ENCODE data around the gene APBA1. TPM values are rescaled to one million over a fixed set of nuclear protein-coding genes. Genes with fewer than 3 reads are reported as not detected.

Gene APBA1
- total and polyA plus RNA-seq, 2 donors (not counting 1 experiment from before 2014, with no cell fraction given): 0.01 to 0.05 TPM

DNA sequence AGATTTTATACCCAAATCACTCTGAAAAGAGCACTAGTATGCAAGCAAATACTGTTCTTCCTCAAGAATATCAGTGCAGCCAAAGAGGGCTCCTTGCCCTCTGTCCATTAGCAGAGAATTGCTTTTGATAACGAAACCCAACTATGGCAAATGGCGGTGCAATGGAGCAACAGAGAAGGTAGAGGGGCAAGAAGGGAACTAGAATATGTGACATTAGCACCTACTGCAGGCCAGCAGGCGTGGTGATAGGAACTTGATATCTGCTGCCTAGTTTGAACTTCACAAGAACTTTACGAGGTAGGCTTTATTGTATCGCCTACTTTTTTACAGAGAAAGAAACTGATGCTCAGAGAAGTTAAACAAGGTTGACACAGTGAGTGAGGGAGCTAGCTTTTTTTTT is 66.1 kb downstream of the APBA1 start:
- H3K4me2 ChIP-seq (replicated peaks; ENCODE audit: low read depth, low read length, poor library complexity, severe bottlenecking): no peak overlapping the region
- ATAC-seq (ENCODE audit: low read depth) (no peak), DNase-seq (no peak)
- no peak overlapping the region for H3K9ac ChIP-seq (ENCODE audit: low read length)
- no peaks in the 10 kb centered on the region for H3K4me1 ChIP-seq (ENCODE audit: control insufficient read depth in 2 of 2, insufficient read depth in 2 of 2, low read length in 2 of 2)
- H3K4me1 Mint-ChIP-seq: no peaks in the 10 kb centered on the region
- H3K4me3 ChIP-seq (ENCODE audit: control extremely low read depth in 1 of 5, extremely low read depth in 1 of 5, insufficient read depth in 1 of 5, low read depth in 2 of 5, low read length in 4 of 5): no peak overlapping the region
- H3K36me3 ChIP-seq (replicated peaks in 1 of 2; ENCODE audit: control extremely low read depth in 1 of 2, control insufficient read depth in 1 of 2, extremely low read depth in 1 of 2, insufficient read depth in 2 of 2, low read length in 1 of 2): no peaks in the 10 kb centered on the region
- peaks cover 4% of the 10 kb centered on the region for H3K27me3 Mint-ChIP-seq
- H4K20me1 ChIP-seq (ENCODE audit: control insufficient read depth, insufficient read depth, low read length, poor library complexity, severe bottlenecking): no peaks in the 10 kb centered on the region
- H3K27me3 ChIP-seq (replicated peaks in 1 of 4; ENCODE audit: control extremely low read depth in 1 of 4, control insufficient read depth in 3 of 4, insufficient read depth in 4 of 4, low read length in 3 of 4): no peaks in the 10 kb centered on the region
- no peak for TF ChIP-seq EZH2 (IDR thresholded peaks at IDR 0.05; ENCODE audit: borderline replicate concordance, insufficient read depth, low read depth, low read length, poor library complexity, severe bottlenecking)
- H3K79me2 ChIP-seq (ENCODE audit: control insufficient read depth, insufficient read depth, low read length): no peaks in the 10 kb centered on the region
- WGBS (ENCODE audit: insufficient coverage): 79% methylated on average over 3 of the region's 5 CpGs
- POLR2A ChIA-PET: no interaction called here
- H3K27ac ChIP-seq (ENCODE audit: low read length in 2 of 2): no peak overlapping the region
- H2AFZ ChIP-seq (ENCODE audit: insufficient read depth, low read depth, low read length, poor library complexity, severe bottlenecking): no peak overlapping the region
- no peaks in the 10 kb centered on the region for H3K9me3 Mint-ChIP-seq (ENCODE audit: insufficient read depth)
- intact Hi-C loops (cut with micrococcal nuclease): no loop called here
- no peak overlapping the region for H3K4me3 Mint-ChIP-seq
- CTCF ChIA-PET: no interaction called here
- H3K27ac Mint-ChIP-seq: no peak overlapping the region
- no peaks in the 10 kb centered on the region for H3K9me3 ChIP-seq (ENCODE audit: control extremely low read depth in 1 of 3, control insufficient read depth in 2 of 3, insufficient read depth in 1 of 3, low read length in 2 of 3)

DNA sequence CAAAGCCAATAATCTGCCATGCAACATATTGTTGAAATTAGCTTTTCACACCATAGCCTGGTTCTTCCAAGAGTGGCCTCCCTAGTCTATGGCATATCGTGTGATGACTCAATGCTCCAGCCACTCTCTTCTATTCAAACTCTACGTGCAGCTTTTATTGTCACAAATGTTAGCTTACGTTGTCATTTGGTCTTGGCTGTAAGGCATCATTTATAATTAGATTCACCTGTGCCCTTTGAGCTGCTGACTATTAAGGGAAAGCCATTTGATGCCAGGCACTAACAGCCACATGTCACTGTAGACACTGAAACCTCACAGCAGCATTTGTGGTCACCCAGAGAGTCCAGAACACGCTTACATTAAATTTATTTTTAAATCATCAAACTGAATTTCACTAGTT is 66.8 kb downstream of the APBA1 start:
- H3K36me3 ChIP-seq (replicated peaks in 1 of 2; ENCODE audit: control extremely low read depth in 1 of 2, control insufficient read depth in 1 of 2, extremely low read depth in 1 of 2, insufficient read depth in 2 of 2, low read length in 1 of 2): no peaks in the 10 kb centered on the region
- no peak overlapping the region for H3K4me2 ChIP-seq (replicated peaks; ENCODE audit: low read depth, low read length, poor library complexity, severe bottlenecking)
- no peaks in the 10 kb centered on the region for H3K9me3 ChIP-seq (ENCODE audit: control extremely low read depth in 1 of 3, control insufficient read depth in 2 of 3, insufficient read depth in 1 of 3, low read length in 2 of 3)
- H3K4me1 ChIP-seq (ENCODE audit: control insufficient read depth in 2 of 2, insufficient read depth in 2 of 2, low read length in 2 of 2): no peaks in the 10 kb centered on the region
- no peak overlapping the region for H2AFZ ChIP-seq (ENCODE audit: insufficient read depth, low read depth, low read length, poor library complexity, severe bottlenecking)
- ChIA-PET CTCF (no interaction called here), POLR2A (no interaction called here)
- H3K4me3 ChIP-seq (ENCODE audit: control extremely low read depth in 1 of 5, extremely low read depth in 1 of 5, insufficient read depth in 1 of 5, low read depth in 2 of 5, low read length in 4 of 5): no peak overlapping the region
- Mint-ChIP-seq H3K4me3 (no peak overlapping the region), H3K9me3 (ENCODE audit: insufficient read depth) (no peaks in the 10 kb centered on the region), H3K27me3 (peaks cover 4% of the 10 kb centered on the region), H3K27ac (no peak overlapping the region), H3K4me1 (no peaks in the 10 kb centered on the region)
- H3K27ac ChIP-seq (ENCODE audit: low read length in 2 of 2): no peak overlapping the region
- TF ChIP-seq EZH2 (IDR thresholded peaks at IDR 0.05; ENCODE audit: borderline replicate concordance, insufficient read depth, low read depth, low read length, poor library complexity, severe bottlenecking): no peak
- no peak for TF ChIP-seq CTCF (IDR thresholded peaks at IDR 0.05)
- no peaks in the 10 kb centered on the region for H4K20me1 ChIP-seq (ENCODE audit: control insufficient read depth, insufficient read depth, low read length, poor library complexity, severe bottlenecking)
- no peak overlapping the region for H3K9ac ChIP-seq (ENCODE audit: low read length)
- H3K79me2 ChIP-seq (ENCODE audit: control insufficient read depth, insufficient read depth, low read length): no peaks in the 10 kb centered on the region
- WGBS (ENCODE audit: insufficient coverage): 80% methylated on average over 1 of the region's 4 CpGs
- DNase-seq (no peak), ATAC-seq (ENCODE audit: low read depth) (no peak)
- H3K27me3 ChIP-seq (replicated peaks in 1 of 4; ENCODE audit: control extremely low read depth in 1 of 4, control insufficient read depth in 3 of 4, insufficient read depth in 4 of 4, low read length in 3 of 4): no peaks in the 10 kb centered on the region
- intact Hi-C loops (cut with micrococcal nuclease): no loop called here

Measured in B cell (primary cell).